Parathyroid adenoma (tissue), 2 donors: ENCODE measurements around the gene SLC10A1.

Experiments used
- H2AFZ ChIP-seq: fragments of 300-600 bp; sonication (generic); one replicate; pipeline ENCODE4 v1.7.0; 2017; ENCODE audit warnings: antibody characterized with exemption, mild to moderate bottlenecking
- H3K27ac ChIP-seq: fragments of 300-600 bp; sonication (generic); one replicate; pipeline ENCODE4 v1.7.0; 2017
- H3K27me3 ChIP-seq: fragments of 300-600 bp; sonication (generic); one replicate; pipeline ENCODE4 v1.7.0; 2017; ENCODE audit warnings: low read length; ENCODE audit not compliant: control insufficient read depth, insufficient read depth
- H3K36me3 ChIP-seq: fragments of 300-600 bp; sonication (generic); one replicate; pipeline ENCODE4 v1.7.0; 2017; ENCODE audit warnings: low read length; ENCODE audit not compliant: control insufficient read depth, insufficient read depth
- H3K4me1 ChIP-seq: fragments of 300-600 bp; sonication (generic); one replicate; pipeline ENCODE4 v1.7.0; 2017; ENCODE audit warnings: control low read depth
- H3K4me2 ChIP-seq: fragments of 300-600 bp; sonication (generic); one replicate; pipeline ENCODE4 v1.7.0; 2017; ENCODE audit warnings: low read length
- H3K4me3 ChIP-seq: fragments of 300-600 bp; sonication (generic); one replicate; pipeline ENCODE4 v1.7.0; 2017; ENCODE audit warnings: low read depth, low read length
- H3K79me2 ChIP-seq: fragments of 300-600 bp; sonication (generic); one replicate; pipeline ENCODE4 v1.7.0; 2017; ENCODE audit warnings: control low read depth
- H3K9ac ChIP-seq: fragments of 300-600 bp; sonication (generic); one replicate; pipeline ENCODE4 v1.7.0; 2017; ENCODE audit warnings: mild to moderate bottlenecking
- H3K9me3 ChIP-seq: fragments of 300-600 bp; sonication (generic); one replicate; pipeline ENCODE4 v1.7.0; 2017; ENCODE audit warnings: low read length; ENCODE audit not compliant: control insufficient read depth
- CTCF ChIP-seq: fragments of 300-600 bp; sonication (generic); IDR thresholded peaks from one replicate; pipeline ENCODE4 v1.7.0; 2017; ENCODE audit warnings: antibody characterized with exemption, mild to moderate bottlenecking
- donor health status: primary hyperparathyroidism.

Gene SLC10A1

GRCh38 chr14:69828354-69828753 is 31.3 kb upstream of the SLC10A1 start:
- H3K4me3 ChIP-seq = no peak overlapping the region
- H3K9ac ChIP-seq = no peak overlapping the region
- no peak for TF ChIP-seq CTCF
- H2AFZ ChIP-seq = no peak overlapping the region
- no peaks in the 10 kb centered on the region for H3K27me3 ChIP-seq
- no peaks in the 10 kb centered on the region for H3K79me2 ChIP-seq
- H3K4me1 ChIP-seq = no peaks in the 10 kb centered on the region
- H3K9me3 ChIP-seq = no peaks in the 10 kb centered on the region
- H3K36me3 ChIP-seq = no peaks in the 10 kb centered on the region
- H3K27ac ChIP-seq = no peak overlapping the region
- H3K4me2 ChIP-seq = no peak overlapping the region

GRCh38 chr14:69827560-69827959 is 30.5 kb upstream of the SLC10A1 start:
- Histone ChIP-seq H3K36me3 (no peaks in the 10 kb centered on the region), H3K9me3 (no peaks in the 10 kb centered on the region), H3K27ac (no peak overlapping the region), H2AFZ (no peak overlapping the region), H3K4me1 (no peaks in the 10 kb centered on the region), H3K4me3 (no peak overlapping the region), H3K27me3 (no peaks in the 10 kb centered on the region), H3K9ac (no peak overlapping the region), H3K4me2 (no peak overlapping the region), H3K79me2 (no peaks in the 10 kb centered on the region)
- TF ChIP-seq CTCF = no peak

- no peak overlapping the region for H3K27ac ChIP-seq
- H3K79me2 ChIP-seq = no peaks in the 10 kb centered on the region
- TF ChIP-seq CTCF = no peak
- no peak overlapping the region for H2AFZ ChIP-seq
- H3K4me3 ChIP-seq = no peak overlapping the region
- no peaks in the 10 kb centered on the region for H3K4me1 ChIP-seq
- H3K9ac ChIP-seq = no peak overlapping the region
- no peaks in the 10 kb centered on the region for H3K27me3 ChIP-seq
- H3K4me2 ChIP-seq = no peak overlapping the region
- H3K36me3 ChIP-seq = no peaks in the 10 kb centered on the region
- H3K9me3 ChIP-seq = no peaks in the 10 kb centered on the region
Measured at GRCh38 chr14:69822456-69822855, 25.4 kb upstream of the SLC10A1 start.

GRCh38 chr14:69820991-69821390 is 23.9 kb upstream of the SLC10A1 start:
- H3K4me2 ChIP-seq = no peak overlapping the region
- H3K27me3 ChIP-seq = no peaks in the 10 kb centered on the region
- TF ChIP-seq CTCF = no peak
- no peaks in the 10 kb centered on the region for H3K4me1 ChIP-seq
- H3K9me3 ChIP-seq = no peaks in the 10 kb centered on the region
- no peak overlapping the region for H2AFZ ChIP-seq
- no peak overlapping the region for H3K4me3 ChIP-seq
- no peaks in the 10 kb centered on the region for H3K36me3 ChIP-seq
- H3K27ac ChIP-seq = no peak overlapping the region
- no peaks in the 10 kb centered on the region for H3K79me2 ChIP-seq
- no peak overlapping the region for H3K9ac ChIP-seq

- no peak for TF ChIP-seq CTCF
- Histone ChIP-seq H3K9me3 (no peaks in the 10 kb centered on the region), H3K27me3 (no peaks in the 10 kb centered on the region), H3K79me2 (no peaks in the 10 kb centered on the region), H3K9ac (no peak overlapping the region), H3K27ac (no peak overlapping the region), H3K36me3 (no peaks in the 10 kb centered on the region), H3K4me3 (no peak overlapping the region), H2AFZ (no peak overlapping the region), H3K4me1 (no peaks in the 10 kb centered on the region), H3K4me2 (no peak overlapping the region)
Measured at GRCh38 chr14:69819607-69820006, 22.6 kb upstream of the SLC10A1 start.
